SK-N-MC (cell line): ENCODE results near the gene PLA2G2F.

Experiments
- EZH2 ChIP-seq: fragments of 200-600 bp; sonication (generic); IDR thresholded peaks from one replicate; pipeline ENCODE4 v1.6.1; 2017; ENCODE audit warnings: antibody characterized with exemption
- FOXP2 ChIP-seq: optimal IDR thresholded peaks from 2 replicates; pipeline ENCODE3; 2011; ENCODE audit warnings: mild to moderate bottlenecking, moderate library complexity; ENCODE audit not compliant: insufficient read depth; ENCODE audit errors: extremely low read length, control extremely low read depth
- POLR2AphosphoS5 ChIP-seq: IDR thresholded peaks from 2 replicates; pipeline ENCODE4 v1.6.1; 2012; ENCODE audit warnings: mild to moderate bottlenecking, low read depth, low read length, borderline replicate concordance

DNA sequence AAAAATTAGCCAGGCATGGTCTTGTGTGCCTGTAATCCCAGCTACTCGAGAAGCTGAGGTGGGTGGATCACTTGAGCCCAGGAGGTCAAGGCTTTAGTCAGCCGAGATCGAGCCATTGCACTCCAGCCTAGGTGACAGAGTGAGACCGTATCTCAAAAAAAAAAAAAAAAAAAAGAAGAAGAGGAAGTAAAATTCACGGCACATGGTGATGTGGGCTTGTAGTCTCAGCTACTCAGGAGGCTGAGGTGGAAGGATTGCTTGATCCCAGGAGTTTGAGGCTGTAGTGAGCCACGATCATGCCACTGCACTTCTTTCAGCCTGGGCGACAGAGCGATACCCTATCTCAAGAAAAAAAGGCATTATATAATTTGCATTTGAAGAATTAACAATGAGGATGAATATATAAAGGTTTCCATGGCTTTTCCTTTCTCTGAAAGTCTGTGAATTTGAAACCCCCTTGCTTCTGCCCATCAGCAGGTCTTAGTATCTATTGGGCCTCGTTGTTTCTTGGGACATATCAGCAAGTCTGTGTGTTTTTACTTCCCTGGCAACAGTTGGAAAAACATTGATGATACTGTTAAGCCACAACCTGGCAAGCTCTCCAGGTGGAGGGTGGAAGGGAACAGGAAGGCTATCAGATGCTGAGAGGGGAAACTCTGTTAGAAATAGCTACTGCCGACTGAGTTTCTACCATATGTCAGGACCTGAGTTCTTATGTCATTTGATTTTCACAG is 15.2 kb upstream of the PLA2G2F start:
- TF ChIP-seq POLR2AphosphoS5 = no peak
- no peak for TF ChIP-seq EZH2
- TF ChIP-seq FOXP2 = no peak
